GM18499 (cell line): ENCODE data around the gene DBNL.

Source experiments
- ATAC-seq: cut with Tn5 transposase; IDR thresholded peaks from one replicate; pipeline ENCODE4 v1.9.1; 2021; ENCODE audit warnings: moderate number of reproducible peaks; ENCODE audit not compliant: insufficient read depth, unreplicated experiment

Gene DBNL

GRCh38 chr7:44074349-44074695 is 29.8 kb downstream of the DBNL start:
- ATAC-seq, result no peak

- ATAC-seq, result no peak
Observed at GRCh38 chr7:44075296-44076075, 31.0 kb downstream of the DBNL start.

- ATAC-seq, result no peak
Observed at GRCh38 chr7:44076101-44076895, 31.8 kb downstream of the DBNL start.

GRCh38 chr7:44077061-44077460 is 32.6 kb downstream of the DBNL start:
- no peak for ATAC-seq

- ATAC-seq, result no peak
Observed at GRCh38 chr7:44077681-44078091, 33.2 kb downstream of the DBNL start.

- ATAC-seq, result no peak
Observed at GRCh38 chr7:44078521-44078920, 34.0 kb downstream of the DBNL start.

GRCh38 chr7:44079331-44080021 is 35.0 kb downstream of the DBNL start:
- no peak for ATAC-seq

- ATAC-seq, result no peak
Observed at GRCh38 chr7:44080118-44080517, 35.6 kb downstream of the DBNL start.

GRCh38 chr7:44080686-44081265 is 36.3 kb downstream of the DBNL start:
- no peak for ATAC-seq

GRCh38 chr7:44081266-44081748 is 36.8 kb downstream of the DBNL start:
- ATAC-seq, result no peak

- ATAC-seq, result peak; percentile 75
Observed at GRCh38 chr7:44082541-44083207, 38.2 kb downstream of the DBNL start.

GRCh38 chr7:44083796-44084195 is 39.3 kb downstream of the DBNL start:
- ATAC-seq, result no peak

GRCh38 chr7:44084701-44085100 is 40.2 kb downstream of the DBNL start:
- no peak for ATAC-seq

- no peak for ATAC-seq
Observed at GRCh38 chr7:44085546-44085945, 41.0 kb downstream of the DBNL start.

- ATAC-seq, result no peak
Observed at GRCh38 chr7:44086627-44087026, 42.1 kb downstream of the DBNL start.

- no peak for ATAC-seq
Observed at GRCh38 chr7:44087911-44088838, 43.7 kb downstream of the DBNL start.

- no peak for ATAC-seq
Observed at GRCh38 chr7:44093102-44093641, 48.7 kb downstream of the DBNL start.

GRCh38 chr7:44094365-44094764 is 49.9 kb downstream of the DBNL start:
- no peak for ATAC-seq
